Duodenal mucosa (tissue), 2 donors: ENCODE results near the gene HEXIM2.

Experiments
- H3K27ac ChIP-seq: one replicate; pipeline ENCODE4 v1.7.0; 2013; ENCODE audit warnings: low read depth, low read length
- H3K27me3 ChIP-seq, 2 donors: one replicate each; pipeline ENCODE4 v1.7.0; 2013; ENCODE audit warnings: low read length in 2 of 2, control low read depth in 1 of 2; ENCODE audit not compliant: insufficient read depth in 2 of 2, control insufficient read depth in 1 of 2
- H3K36me3 ChIP-seq, 2 donors: one replicate each; pipeline ENCODE4 v1.7.0; 2013; ENCODE audit warnings: low read length in 2 of 2, control low read depth in 1 of 2; ENCODE audit not compliant: insufficient read depth in 2 of 2, control insufficient read depth in 1 of 2
- H3K4me1 ChIP-seq, 2 donors: one replicate each; pipeline ENCODE4 v1.7.0; 2013; ENCODE audit warnings: low read length in 2 of 2, control low read depth in 1 of 2; ENCODE audit not compliant: insufficient read depth in 2 of 2, control insufficient read depth in 1 of 2
- H3K4me3 ChIP-seq, 2 donors: one replicate each; pipeline ENCODE4 v1.7.0; 2013; ENCODE audit warnings: low read length in 2 of 2, low read depth in 1 of 2
- H3K9ac ChIP-seq, 2 donors: one replicate each; pipeline ENCODE4 v1.7.0; 2013; ENCODE audit warnings: low read length in 2 of 2, low read depth in 1 of 2
- H3K9me3 ChIP-seq, 2 donors: one replicate each; pipeline ENCODE4 v1.7.0; 2013; ENCODE audit warnings: low read length in 2 of 2, control low read depth in 1 of 2; ENCODE audit not compliant: control insufficient read depth in 1 of 2

HEXIM2 gene

GRCh38 chr17:45144199-45145034 is 17.3 kb upstream of the HEXIM2 start:
- Histone ChIP-seq H3K9me3 (no peaks in the 10 kb centered on the region), H3K4me3 (peak overlapping the region; percentile 64 to 66), H3K9ac (peak overlapping the region; percentile 70), H3K36me3 (peaks cover 0 to under 1% of the 10 kb centered on the region in 2 donors), H3K27ac (peak overlapping the region; percentile 73), H3K4me1 (peaks cover 25 to 28% of the 10 kb centered on the region in 2 donors), H3K27me3 (no peaks in the 10 kb centered on the region)

- Histone ChIP-seq H3K27ac (peak overlapping the region; percentile 73), H3K4me3 (peak overlapping the region; percentile 60 to 66), H3K27me3 (no peaks in the 10 kb centered on the region), H3K9ac (peak overlapping the region; percentile 70), H3K4me1 (peaks cover 25 to 28% of the 10 kb centered on the region in 2 donors), H3K9me3 (no peaks in the 10 kb centered on the region), H3K36me3 (no peaks in the 10 kb centered on the region)
Measured at GRCh38 chr17:45145035-45145389, 16.7 kb upstream of the HEXIM2 start.

- Histone ChIP-seq H3K4me1 (peaks cover 32 to 35% of the 10 kb centered on the region in 2 donors), H3K4me3 (no peak overlapping the region), H3K36me3 (no peaks in the 10 kb centered on the region), H3K27ac (no peak overlapping the region), H3K27me3 (no peaks in the 10 kb centered on the region), H3K9me3 (no peaks in the 10 kb centered on the region), H3K9ac (no peak overlapping the region)
Measured at GRCh38 chr17:45146166-45146565, 15.5 kb upstream of the HEXIM2 start.

- peak overlapping the region; percentile 84 to 89 for H3K4me3 ChIP-seq
- H3K4me1 ChIP-seq, result peaks cover 35 to 38% of the 10 kb centered on the region in 2 donors
- peak overlapping the region; percentile 95 for H3K27ac ChIP-seq
- no peaks in the 10 kb centered on the region for H3K9me3 ChIP-seq
- no peaks in the 10 kb centered on the region for H3K36me3 ChIP-seq
- no peaks in the 10 kb centered on the region for H3K27me3 ChIP-seq
- peak overlapping the region; percentile 87 to 94 for H3K9ac ChIP-seq
Measured at GRCh38 chr17:45146592-45146889, 15.1 kb upstream of the HEXIM2 start.

GRCh38 chr17:45146890-45147580 is 14.6 kb upstream of the HEXIM2 start:
- Histone ChIP-seq H3K4me1 (peaks cover 39 to 42% of the 10 kb centered on the region in 2 donors), H3K9me3 (no peaks in the 10 kb centered on the region), H3K9ac (peak overlapping the region; percentile 87 to 94), H3K27ac (peak overlapping the region; percentile 95), H3K4me3 (peak overlapping the region; percentile 84 to 89), H3K36me3 (no peaks in the 10 kb centered on the region), H3K27me3 (no peaks in the 10 kb centered on the region)

- Histone ChIP-seq H3K4me1 (peaks cover 39 to 42% of the 10 kb centered on the region in 2 donors), H3K9ac (peak overlapping the region; percentile 81 to 87), H3K27me3 (no peaks in the 10 kb centered on the region), H3K36me3 (no peaks in the 10 kb centered on the region), H3K9me3 (no peaks in the 10 kb centered on the region), H3K27ac (peak overlapping the region; percentile 95), H3K4me3 (peak overlapping the region; percentile 84 to 89)
Measured at GRCh38 chr17:45147581-45148182, 14.0 kb upstream of the HEXIM2 start.

GRCh38 chr17:45148183-45149036 is 13.3 kb upstream of the HEXIM2 start, which contains the start of gene HEXIM1:
HEXIM1 (plus strand) TSS chr17:45148475; CDS start chr17:45149191, 716 bp downstream.
- no peaks in the 10 kb centered on the region for H3K27me3 ChIP-seq
- H3K4me1 ChIP-seq, result peaks cover 39% of the 10 kb centered on the region in 2 donors
- H3K27ac ChIP-seq, result peak within 1 kb of the TSS; percentile 95
- H3K36me3 ChIP-seq, result no peaks in the 10 kb centered on the region
- H3K4me3 ChIP-seq, result peak within 1 kb of the TSS; percentile 89 to 97
- peak within 1 kb of the TSS; percentile 87 to 96 for H3K9ac ChIP-seq
- H3K9me3 ChIP-seq, result no peaks in the 10 kb centered on the region

GRCh38 chr17:45149037-45149668 is 12.5 kb upstream of the HEXIM2 start:
- peaks cover 37 to 39% of the 10 kb centered on the region in 2 donors for H3K4me1 ChIP-seq
- no peaks in the 10 kb centered on the region for H3K27me3 ChIP-seq
- no peaks in the 10 kb centered on the region for H3K36me3 ChIP-seq
- peak overlapping the region; percentile 86 to 96 for H3K9ac ChIP-seq
- peak overlapping the region; percentile 82 to 97 for H3K4me3 ChIP-seq
- peak overlapping the region; percentile 89 for H3K27ac ChIP-seq
- no peaks in the 10 kb centered on the region for H3K9me3 ChIP-seq
